B cell (primary cell): ENCODE data around the gene NR4A2. TPM values are rescaled to one million over a fixed set of nuclear protein-coding genes. Genes with fewer than 3 reads are reported as not detected.
A peak's percentile ranks its signal among the peaks of the same experiment; 100 is the strongest.

ENCODE experiments used
- ATAC-seq: fragments of 200-7000 bp; cut with Tn5 transposase; one replicate; pipeline ENCODE4 v1.10.0; 2021; ENCODE audit warnings: low read depth, mild to moderate bottlenecking, moderate number of reproducible peaks, moderate library complexity
- CTCF ChIA-PET: fragments of 350-600 bp; sonication (Branson Sonifier 250); formaldehyde crosslinking; loops from one replicate; lab custom pipeline; 2021; ENCODE audit warnings: antibody characterized with exemption, inconsistent platforms; lab: Charles Lee
- POLR2A ChIA-PET: fragments of 350-600 bp; sonication (Branson Sonifier 250); formaldehyde crosslinking; loops from one replicate; lab custom pipeline; 2021; ENCODE audit warnings: antibody characterized with exemption; lab: Charles Lee
- DNase-seq: peaks from one replicate; pipeline ENCODE4 v3.0.0; 2013
- H2AFZ ChIP-seq: 2 replicates; pipeline ENCODE4 v1.6.1; 2012; ENCODE audit warnings: mild to moderate bottlenecking, low read depth, low read length; ENCODE audit not compliant: insufficient read depth, poor library complexity, severe bottlenecking
- H3K27ac ChIP-seq, 2 donors: 1 replicate in 1 of 2; 2 replicates in 1 of 2; pipeline ENCODE4 v1.5.1; 2012 to 2013; ENCODE audit warnings: low read length in 2 of 2, mild to moderate bottlenecking in 2 of 2, moderate library complexity in 1 of 2
- H3K27me3 ChIP-seq, 4 experiments: fragments of 200-600 bp in 1 of 4; sonication (generic) in 1 of 4; replicated peaks in 1 of 4; 1 replicate in 2 of 4; 2 replicates in 2 of 4; pipeline versions ENCODE4 v1.6.1 to v1.7.0; 2013 to 2016; ENCODE audit warnings: low read length in 3 of 4, mild to moderate bottlenecking in 2 of 4, mixed read lengths in 1 of 4, moderate library complexity in 1 of 4; ENCODE audit not compliant: insufficient read depth in 4 of 4, control insufficient read depth in 3 of 4; ENCODE audit errors: control extremely low read depth in 1 of 4
- H3K36me3 ChIP-seq, 2 experiments: replicated peaks in 1 of 2; 1 replicate in 1 of 2; 2 replicates in 1 of 2; pipeline versions ENCODE4 v1.6.1 to v1.7.1; 2013; ENCODE audit warnings: low read length in 1 of 2; ENCODE audit not compliant: insufficient read depth in 2 of 2, control insufficient read depth in 1 of 2; ENCODE audit errors: control extremely low read depth in 1 of 2, extremely low read depth in 1 of 2
- H3K4me1 ChIP-seq, 2 donors: fragments of 200-600 bp in 1 of 2; sonication (generic) in 1 of 2; 1 replicate in 1 of 2; 2 replicates in 1 of 2; pipeline versions ENCODE4 v1.5.1 to v1.6.1; 2013 to 2017; ENCODE audit warnings: low read length in 2 of 2; ENCODE audit not compliant: control insufficient read depth in 2 of 2, insufficient read depth in 2 of 2
- H3K4me2 ChIP-seq: replicated peaks from 2 replicates; pipeline ENCODE3; 2012; ENCODE audit warnings: mild to moderate bottlenecking, low read depth, low read length; ENCODE audit not compliant: poor library complexity, severe bottlenecking
- H3K4me3 ChIP-seq, 5 experiments: fragments of 200-600 bp in 1 of 5; sonication (generic) in 1 of 5; 1 replicate in 3 of 5; 2 replicates in 2 of 5; pipeline versions ENCODE4 v1.5.1 to v1.7.0; 2011 to 2016; ENCODE audit warnings: low read length in 4 of 5, mild to moderate bottlenecking in 4 of 5, low read depth in 2 of 5, control low read depth in 1 of 5, moderate library complexity in 1 of 5; ENCODE audit not compliant: insufficient read depth in 1 of 5; ENCODE audit errors: control extremely low read depth in 1 of 5, extremely low read depth in 1 of 5
- H3K79me2 ChIP-seq: fragments of 200-600 bp; sonication (generic); one replicate; pipeline ENCODE4 v1.6.0; 2016; ENCODE audit warnings: low read length; ENCODE audit not compliant: control insufficient read depth, insufficient read depth
- H3K9ac ChIP-seq: fragments of 200-600 bp; sonication (generic); 2 replicates; pipeline ENCODE4 v1.6.1; 2017; ENCODE audit warnings: mild to moderate bottlenecking, low read length, moderate library complexity
- H3K9me3 ChIP-seq, 3 donors: one replicate each; pipeline versions ENCODE4 v1.6.1 to v1.7.1; 2013; ENCODE audit warnings: low read length in 2 of 3; ENCODE audit not compliant: control insufficient read depth in 2 of 3, insufficient read depth in 1 of 3; ENCODE audit errors: control extremely low read depth in 1 of 3
- H4K20me1 ChIP-seq: 2 replicates; pipeline ENCODE4 v1.6.0; 2012; ENCODE audit warnings: mild to moderate bottlenecking, low read length; ENCODE audit not compliant: insufficient read depth, control insufficient read depth, poor library complexity, severe bottlenecking
- H3K27ac Mint-ChIP-seq: one replicate; pipeline ENCODE4 v1.8.0; 2021; ENCODE audit warnings: mixed read lengths
- H3K27me3 Mint-ChIP-seq: one replicate; pipeline ENCODE4 v1.8.0; 2021; ENCODE audit warnings: mixed read lengths
- H3K4me1 Mint-ChIP-seq: one replicate; pipeline ENCODE4 v1.8.0; 2021; ENCODE audit warnings: mixed read lengths
- H3K4me3 Mint-ChIP-seq: one replicate; pipeline ENCODE4 v1.8.0; 2021; ENCODE audit warnings: mixed read lengths
- H3K9me3 Mint-ChIP-seq: one replicate; pipeline ENCODE4 v1.8.0; 2022; ENCODE audit warnings: mixed read lengths; ENCODE audit not compliant: insufficient read depth
- CTCF ChIP-seq: fragments of 200-600 bp; IDR thresholded peaks from one replicate; pipeline ENCODE4 v1.8.0; 2022; ENCODE audit warnings: antibody characterized with exemption, mild to moderate bottlenecking
- EZH2 ChIP-seq: IDR thresholded peaks from 2 replicates; pipeline ENCODE4 v1.6.1; 2012; ENCODE audit warnings: borderline replicate concordance, low read depth, mild to moderate bottlenecking, moderate library complexity, low read length; ENCODE audit not compliant: insufficient read depth, poor library complexity, severe bottlenecking
- WGBS: methylation state at CpG from one replicate; pipeline ENCODE4 v1.1.5; 2013; ENCODE audit warnings: missing lambda C conversion rate; ENCODE audit not compliant: insufficient coverage; 5-methylcytosine and 5-hydroxymethylcytosine counted together
- intact Hi-C: fragments of 100-400 bp; cut with micrococcal nuclease; formaldehyde crosslinking; loops from one replicate; pipeline ENCODE4 v1.10.0; 2022
- polyA plus RNA-seq: library from polyadenylated mRNA; depleted of rRNA; stranded (reverse); fragments of >200 nt; gene quantifications from 2 replicates; pipeline ENCODE4 v1.2.3, GENCODE V29; 2012
- total RNA-seq, 2 donors: library from RNA; stranded (reverse); fragments of 120-200 nt in 1 of 2; gene quantifications; 1 replicate in 1 of 2; 2 replicates in 1 of 2; pipeline versions ENCODE4 v1.2.3 to v1.2.4, GENCODE V29; 2013 to 2022

NR4A2 gene
- total and polyA plus RNA-seq, 2 donors (not counting 1 experiment from before 2014, with no cell fraction given), result 30.6 to 177 TPM

GRCh38 chr2:156343096-156343939 lies 10.8 kb upstream of the NR4A2 start:
- 0% methylated on average over 1 of the region's 6 CpGs for WGBS
- Histone ChIP-seq H3K36me3 (no peaks in the 10 kb centered on the region), H2AFZ (peak overlapping the region; percentile 56), H4K20me1 (no peaks in the 10 kb centered on the region), H3K4me3 (peak overlapping the region; percentile 81 to 96 (median 91)), H3K27me3 (no peaks in the 10 kb centered on the region), H3K4me1 (peaks cover 13 to 14% of the 10 kb centered on the region in 2 donors), H3K9me3 (no peaks in the 10 kb centered on the region), H3K9ac (peak overlapping the region; percentile 96), H3K4me2 (peak overlapping the region; percentile 85), H3K79me2 (no peaks in the 10 kb centered on the region), H3K27ac (peak overlapping the region; percentile 99 to 100)
- intact Hi-C loops, result loop anchor here (5.0 kb wide), 1 partner anchor 1099 kb away; the partner anchor contains the start of gene CYTIP
- Mint-ChIP-seq H3K9me3 (no peaks in the 10 kb centered on the region), H3K4me3 (peak overlapping the region; percentile 97), H3K27ac (peak overlapping the region; percentile 99), H3K4me1 (peaks cover 25% of the 10 kb centered on the region), H3K27me3 (no peaks in the 10 kb centered on the region)
- CTCF ChIA-PET, result interaction anchor here (0.6 to 3.5 kb wide), 5 partner anchors 10 to 1097 kb away, joined by 3 to 26 read pairs (median 4); partner anchors contain the start of gene NR4A2
- DNase-seq (no peak), ATAC-seq (no peak)
- POLR2A ChIA-PET, result interaction anchor here (0.6 to 1.9 kb wide), 7 partner anchors 9 to 1126 kb away, joined by 3 to 19 read pairs (median 6); partner anchors contain the start of gene NR4A2
- no peak for TF ChIP-seq CTCF
- no peak for TF ChIP-seq EZH2
